PC-3 (cell line): ENCODE results near the gene BOD1L2. TPM values are rescaled to one million over a fixed set of nuclear protein-coding genes. Genes with fewer than 3 reads are reported as not detected.

Source experiments
- ATAC-seq: fragments of 200-7000 bp; cut with Tn5 transposase; 2 replicates; pipeline ENCODE4 v1.9.1; 2020; ENCODE audit warnings: mild to moderate bottlenecking, moderate library complexity
- BruUV-seq: library from RNA; stranded (reverse); fragments of 400-500 nt; replicated peaks from 2 replicates; lab custom pipeline; 2021; lab: Mats Ljungman, UMichigan
- CTCF ChIA-PET: fragments of 300-600 bp; sonication (Branson Sonifier 250); formaldehyde crosslinking; loops from one replicate; lab custom pipeline; 2022; ENCODE audit warnings: antibody characterized with exemption; lab: Charles Lee
- POLR2A ChIA-PET: fragments of 300-600 bp; sonication (Branson Sonifier 250); formaldehyde crosslinking; loops from one replicate; lab custom pipeline; 2022; ENCODE audit warnings: antibody characterized with exemption; ENCODE audit not compliant: unreplicated experiment; lab: Charles Lee
- DNase-seq: peaks from one replicate; pipeline ENCODE4 v3.0.0-alpha.2; 2015
- H2AFZ ChIP-seq: fragments of 300-600 bp; sonication (generic); 2 replicates; pipeline ENCODE4 v1.6.0; 2016; ENCODE audit warnings: antibody characterized with exemption, low read length
- H3F3A ChIP-seq: fragments of 300-600 bp; sonication (generic); one replicate; pipeline ENCODE4 v1.6.0; 2017; ENCODE audit warnings: antibody characterized with exemption, low read length, control low read depth, mild to moderate bottlenecking; ENCODE audit not compliant: unreplicated experiment
- H3K27ac ChIP-seq: fragments of 300-600 bp; sonication (generic); 2 replicates; pipeline ENCODE4 v1.5.1; 2016; ENCODE audit warnings: mild to moderate bottlenecking, low read length
- H3K27me3 ChIP-seq: fragments of 300-600 bp; sonication (generic); 2 replicates; pipeline ENCODE4 v1.6.1; 2016; ENCODE audit warnings: low read length, mixed read lengths
- H3K36me3 ChIP-seq: fragments of 300-600 bp; sonication (generic); 2 replicates; pipeline ENCODE4 v1.6.1; 2016; ENCODE audit warnings: low read depth, mixed run types, low read length, mixed read lengths
- H3K4me1 ChIP-seq: fragments of 300-600 bp; sonication (generic); 2 replicates; pipeline ENCODE4 v1.5.1; 2016; ENCODE audit warnings: low read length; ENCODE audit not compliant: insufficient read depth
- H3K4me2 ChIP-seq: fragments of 300-600 bp; sonication (generic); 2 replicates; pipeline ENCODE4 v1.6.0; 2016; ENCODE audit warnings: low read length
- H3K4me3 ChIP-seq: fragments of 300-600 bp; sonication (generic); 2 replicates; pipeline ENCODE4 v1.5.1; 2016; ENCODE audit warnings: mild to moderate bottlenecking, low read length, mixed read lengths
- H3K79me2 ChIP-seq: fragments of 300-600 bp; sonication (generic); 2 replicates; pipeline ENCODE4 v1.6.1; 2017; ENCODE audit warnings: low read length, mixed read lengths
- H3K9ac ChIP-seq: fragments of 300-600 bp; sonication (generic); 2 replicates; pipeline ENCODE4 v1.6.0; 2016; ENCODE audit warnings: mild to moderate bottlenecking, low read length
- H3K9me2 ChIP-seq: fragments of 300-600 bp; sonication (generic); replicated peaks from 2 replicates; pipeline ENCODE4 v1.6.1; 2016; ENCODE audit warnings: mixed run types, low read length, mixed read lengths
- H3K9me3 ChIP-seq: fragments of 300-600 bp; sonication (generic); 2 replicates; pipeline ENCODE4 v1.6.1; 2016; ENCODE audit warnings: low read length, mixed read lengths
- H4K20me1 ChIP-seq: fragments of 300-600 bp; sonication (generic); 2 replicates; pipeline ENCODE4 v1.6.1; 2016; ENCODE audit warnings: low read length, mixed read lengths
- CTCF ChIP-seq: fragments of 300-600 bp; sonication (generic); conservative IDR thresholded peaks from 2 replicates; pipeline ENCODE4 v1.5.1; 2017; ENCODE audit warnings: antibody characterized with exemption, low read depth, mild to moderate bottlenecking, low read length
- EZH2 ChIP-seq: fragments of 300-600 bp; sonication (generic); IDR thresholded peaks from one replicate; pipeline ENCODE4 v1.6.1; 2017; ENCODE audit warnings: antibody characterized with exemption, mild to moderate bottlenecking, low read length; ENCODE audit not compliant: unreplicated experiment
- EZH2phosphoT487 ChIP-seq: fragments of 300-600 bp; sonication (generic); IDR thresholded peaks from 2 replicates; pipeline ENCODE4 v1.6.1; 2018; ENCODE audit warnings: mild to moderate bottlenecking, antibody characterized with exemption, low read length, borderline replicate concordance
- intact Hi-C: fragments of 100-400 bp; cut with micrococcal nuclease; formaldehyde crosslinking; loops from 2 replicates; pipeline ENCODE4 v1.9.0; 2023
- total RNA-seq: library from RNA; depleted of rRNA; stranded (reverse); fragments of >200 nt; gene quantifications from 2 replicates; pipeline ENCODE4 v1.2.3, GENCODE V29; 2014

BOD1L2 gene
- total RNA-seq, 1 experiment from 2014 or later: not detected

DNA sequence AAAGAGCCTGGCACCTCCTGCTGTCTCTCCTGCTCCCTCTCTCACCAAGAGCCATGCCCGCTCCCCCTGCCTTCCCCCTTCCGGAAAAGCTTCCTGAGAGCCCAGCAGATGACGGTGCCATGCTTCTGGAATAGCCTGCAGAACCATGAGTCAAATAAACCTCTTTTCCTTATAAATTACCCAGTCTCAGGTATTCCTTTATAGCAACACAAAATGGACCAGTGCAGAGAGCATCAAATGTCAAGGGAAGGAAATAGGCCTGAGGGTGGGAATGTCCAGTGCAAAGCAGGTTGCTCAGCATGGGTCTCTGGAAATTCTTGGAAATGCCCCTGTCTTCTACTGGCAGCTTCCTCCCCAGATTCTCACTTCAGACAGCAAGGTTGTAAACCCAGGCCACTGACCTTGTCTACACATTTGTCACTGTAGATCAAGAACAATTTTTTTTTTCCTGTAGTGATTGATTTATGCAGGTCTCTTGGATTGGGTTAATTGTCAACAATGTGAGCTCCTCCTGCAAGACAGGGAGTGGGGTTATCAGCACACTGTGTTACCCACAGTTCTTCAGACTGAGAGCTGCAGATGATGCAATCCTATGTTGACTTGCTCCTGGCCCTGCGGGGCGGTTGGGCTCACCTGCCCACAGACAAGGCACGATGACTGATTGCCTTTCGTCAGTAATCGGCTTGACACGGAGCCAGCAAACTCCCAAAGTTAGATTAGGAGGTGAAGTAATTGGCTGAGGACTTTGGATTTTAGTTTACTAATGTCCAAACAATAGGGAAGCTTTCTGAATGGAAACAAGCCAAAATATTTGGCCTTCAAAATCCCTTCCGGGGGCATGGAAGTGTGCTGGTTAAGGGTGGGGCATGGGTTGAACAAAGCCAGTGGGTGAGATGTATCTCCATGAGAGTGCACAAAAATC lies 5.4 kb upstream of the BOD1L2 start:
- DNase-seq: peak; percentile 10
- Histone ChIP-seq H2AFZ (no peak overlapping the region), H3K4me3 (no peak overlapping the region), H3F3A (no peaks in the 10 kb centered on the region), H3K27ac (no peak overlapping the region), H3K9me3 (no peaks in the 10 kb centered on the region), H3K4me2 (no peak overlapping the region), H4K20me1 (no peaks in the 10 kb centered on the region), H3K4me1 (no peaks in the 10 kb centered on the region), H3K27me3 (peaks cover 53% of the 10 kb centered on the region), H3K36me3 (no peaks in the 10 kb centered on the region), H3K9me2 (no peaks in the 10 kb centered on the region), H3K9ac (no peak overlapping the region), H3K79me2 (no peaks in the 10 kb centered on the region)
- intact Hi-C loops: no loop called here
- BruUV-seq: no TSS peak
- TF ChIP-seq EZH2: no peak
- TF ChIP-seq EZH2phosphoT487: no peak
- TF ChIP-seq CTCF: no peak
- POLR2A ChIA-PET: no interaction called here
- no peak for ATAC-seq
- CTCF ChIA-PET: no interaction called here

DNA sequence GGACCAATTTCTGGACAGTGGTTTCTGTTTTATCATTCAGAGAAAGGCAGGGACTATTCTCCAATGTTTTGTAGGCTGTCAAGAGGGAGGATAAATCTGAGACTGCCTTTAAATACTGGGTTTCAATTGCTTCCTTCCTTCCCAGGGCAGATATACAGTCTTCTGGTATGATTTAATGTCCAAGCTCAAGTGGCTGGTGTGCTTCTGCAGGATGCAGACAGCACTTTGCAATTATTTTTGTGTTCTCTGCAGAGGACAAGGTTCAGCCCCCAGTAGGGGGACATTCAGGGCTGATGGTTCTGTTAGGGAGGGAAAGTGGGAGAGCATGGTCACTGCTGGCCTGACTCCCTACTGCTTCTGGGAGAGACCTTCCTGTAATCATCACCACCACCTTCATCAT lies 4.6 kb upstream of the BOD1L2 start:
- H2AFZ ChIP-seq: no peak overlapping the region
- no peak overlapping the region for H3K4me2 ChIP-seq
- no peaks in the 10 kb centered on the region for H3K9me2 ChIP-seq
- peaks cover 46% of the 10 kb centered on the region for H3K27me3 ChIP-seq
- no peaks in the 10 kb centered on the region for H3K79me2 ChIP-seq
- H3K9me3 ChIP-seq: no peaks in the 10 kb centered on the region
- intact Hi-C loops: no loop called here
- no peak overlapping the region for H3K9ac ChIP-seq
- no TSS peak for BruUV-seq
- no peak overlapping the region for H3K4me3 ChIP-seq
- ChIA-PET CTCF (no interaction called here), POLR2A (no interaction called here)
- no peaks in the 10 kb centered on the region for H3K4me1 ChIP-seq
- H3K27ac ChIP-seq: no peak overlapping the region
- DNase-seq (no peak), ATAC-seq (no peak)
- no peaks in the 10 kb centered on the region for H3K36me3 ChIP-seq
- no peaks in the 10 kb centered on the region for H3F3A ChIP-seq
- no peaks in the 10 kb centered on the region for H4K20me1 ChIP-seq
- TF ChIP-seq EZH2phosphoT487: no peak
- no peak for TF ChIP-seq CTCF
- no peak for TF ChIP-seq EZH2

DNA sequence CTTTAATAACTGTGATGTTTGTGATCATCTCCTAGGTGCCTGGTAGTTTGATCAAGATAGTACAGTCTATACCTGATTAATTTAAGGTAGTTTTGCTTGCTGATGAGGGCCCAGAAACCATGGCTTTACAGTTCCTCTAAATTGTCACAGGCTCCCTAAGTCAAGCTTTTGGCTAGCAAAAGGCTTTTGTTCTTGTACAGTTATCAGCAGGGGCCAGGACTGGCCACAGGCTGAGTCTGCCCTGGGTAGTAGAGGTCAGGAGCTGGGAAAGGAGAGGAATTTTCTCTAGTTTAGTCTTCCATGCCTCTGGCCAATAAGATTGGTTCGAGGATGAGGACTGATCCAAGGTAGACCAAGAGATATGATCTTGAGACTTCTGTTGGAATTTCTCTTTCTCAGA lies 3.6 kb upstream of the BOD1L2 start:
- H3K9me2 ChIP-seq: no peaks in the 10 kb centered on the region
- H3K27ac ChIP-seq: no peak overlapping the region
- H3K9ac ChIP-seq: no peak overlapping the region
- no peaks in the 10 kb centered on the region for H3K4me1 ChIP-seq
- BruUV-seq: no TSS peak
- intact Hi-C loops: no loop called here
- ChIA-PET CTCF (no interaction called here), POLR2A (no interaction called here)
- peaks cover 46% of the 10 kb centered on the region for H3K27me3 ChIP-seq
- H3K4me3 ChIP-seq: no peak overlapping the region
- H3F3A ChIP-seq: no peaks in the 10 kb centered on the region
- no peaks in the 10 kb centered on the region for H3K79me2 ChIP-seq
- no peak for ATAC-seq
- H3K9me3 ChIP-seq: no peaks in the 10 kb centered on the region
- H3K36me3 ChIP-seq: no peaks in the 10 kb centered on the region
- H3K4me2 ChIP-seq: no peak overlapping the region
- TF ChIP-seq EZH2 (no peak), CTCF (no peak), EZH2phosphoT487 (no peak)
- H4K20me1 ChIP-seq: no peaks in the 10 kb centered on the region
- H2AFZ ChIP-seq: no peak overlapping the region
- DNase-seq: no peak
